Activated CD4-positive, alpha-beta T cell treated with anti-CD3 and anti-CD28 coated beads, Interleukin-2, amount 50 U/mL, for 24 hours (primary cell): ENCODE data around the gene C6orf58.

Experiments
- DNase-seq, 2 donors: peaks; one replicate each; pipeline ENCODE4 v3.0.0-alpha.2; 2020; ENCODE audit warnings: low read depth in 1 of 2, low spot score in 1 of 2

C6orf58 gene

DNA sequence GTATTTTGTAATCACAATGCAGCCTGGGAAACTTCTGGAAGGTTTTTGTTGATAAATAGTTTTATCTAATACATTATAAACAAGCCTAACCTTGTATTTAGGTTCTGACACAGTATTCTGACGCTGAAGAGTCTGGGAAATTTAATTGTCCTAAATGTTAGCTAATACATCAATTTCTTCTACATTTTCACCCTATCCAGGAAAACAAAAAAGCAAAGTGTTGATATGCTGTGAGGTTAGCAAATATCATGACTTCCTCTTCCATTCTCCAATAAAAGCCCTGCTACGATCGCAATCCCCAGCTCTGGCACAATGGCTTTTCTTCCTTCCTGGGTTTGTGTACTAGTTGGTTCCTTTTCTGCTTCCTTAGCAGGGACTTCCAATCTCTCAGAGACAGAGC is at the start of gene C6orf58:
Gene C6orf58 (plus strand): TSS at position 301 of the 400 bp plus-strand sequence. CDS start 12 bp downstream, at position 313.
- no peak for DNase-seq

DNA sequence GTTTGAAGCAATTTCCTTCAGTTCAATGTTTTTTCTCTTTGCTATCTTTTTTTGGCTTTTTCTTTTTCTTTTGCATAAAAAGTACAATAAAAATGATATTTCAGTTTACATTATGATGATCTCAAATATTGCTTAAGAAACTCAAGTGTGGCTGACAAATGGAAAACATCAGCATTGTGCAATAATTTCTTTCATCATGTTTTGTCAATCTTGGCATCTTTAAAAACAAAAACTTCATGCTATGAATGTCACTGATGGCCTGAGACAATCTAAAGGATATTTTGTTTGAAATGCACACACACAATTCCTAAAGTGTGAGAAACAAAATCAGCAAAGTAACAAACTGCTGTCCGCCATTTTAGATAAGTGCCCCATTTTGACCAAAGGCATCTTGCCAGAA is 44.0 kb upstream of the C6orf58 start:
- no peak for DNase-seq

DNA sequence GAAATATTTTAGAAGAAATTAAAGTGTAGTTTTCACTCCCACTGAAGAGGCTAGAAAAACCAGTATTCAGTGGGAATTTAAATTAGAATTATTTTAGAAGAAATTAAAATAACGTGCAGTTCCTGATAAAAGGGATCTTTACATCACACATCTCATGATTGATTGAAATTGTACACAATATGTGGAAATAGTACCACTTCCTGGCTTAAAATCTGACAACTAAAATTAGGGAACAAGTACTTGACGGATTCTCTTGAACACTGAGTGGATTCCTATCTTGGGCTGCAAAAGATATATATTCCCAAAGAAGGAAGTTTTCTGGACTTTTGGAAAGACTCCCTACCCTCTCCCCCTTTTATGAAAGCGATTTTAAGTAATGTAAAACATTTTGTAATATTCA is 43.2 kb upstream of the C6orf58 start:
- DNase-seq: no peak

DNA sequence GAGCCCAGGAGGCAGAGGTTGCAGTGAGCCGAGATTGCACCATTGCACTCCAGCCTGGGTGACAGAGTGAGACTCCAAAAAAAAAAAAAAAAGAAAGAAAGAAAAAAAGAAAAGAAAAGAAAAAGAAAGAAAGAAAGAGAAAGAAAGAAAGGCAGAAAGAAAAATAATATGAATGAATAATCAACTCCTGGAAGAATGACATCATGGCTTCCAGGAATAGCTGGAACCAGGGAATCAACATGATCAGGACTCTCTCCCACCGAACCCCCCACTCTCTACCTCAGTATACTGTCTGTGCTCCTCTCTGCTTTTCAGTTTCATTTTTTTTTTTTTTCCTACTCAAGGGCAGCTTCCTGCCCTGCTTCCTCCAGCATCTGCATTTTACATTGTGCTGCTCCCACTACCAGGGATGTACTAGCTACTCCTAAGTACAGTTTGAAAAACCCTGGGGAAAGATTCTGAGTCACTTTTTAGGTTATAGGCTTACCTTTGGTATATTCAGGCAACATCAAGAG is 38.2 kb upstream of the C6orf58 start:
- DNase-seq: no peak

DNA sequence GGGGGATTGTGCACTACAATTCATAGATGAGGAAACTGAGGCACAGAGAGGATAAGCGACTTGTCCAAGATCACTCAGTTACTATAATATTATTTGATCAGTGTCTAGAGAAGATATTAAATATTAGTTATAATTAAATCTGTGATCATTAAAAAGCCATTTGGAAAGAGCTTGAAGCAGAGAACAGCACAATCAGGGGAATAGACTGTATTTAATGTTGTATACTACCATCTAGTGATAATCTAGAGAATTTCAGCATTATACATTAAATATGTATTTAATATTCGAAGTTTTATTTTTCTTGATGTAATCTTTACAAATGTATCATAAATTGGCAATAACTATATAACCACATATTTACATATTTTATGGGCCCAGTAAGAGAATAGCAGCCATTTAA is 37.7 kb upstream of the C6orf58 start:
- no peak for DNase-seq

DNA sequence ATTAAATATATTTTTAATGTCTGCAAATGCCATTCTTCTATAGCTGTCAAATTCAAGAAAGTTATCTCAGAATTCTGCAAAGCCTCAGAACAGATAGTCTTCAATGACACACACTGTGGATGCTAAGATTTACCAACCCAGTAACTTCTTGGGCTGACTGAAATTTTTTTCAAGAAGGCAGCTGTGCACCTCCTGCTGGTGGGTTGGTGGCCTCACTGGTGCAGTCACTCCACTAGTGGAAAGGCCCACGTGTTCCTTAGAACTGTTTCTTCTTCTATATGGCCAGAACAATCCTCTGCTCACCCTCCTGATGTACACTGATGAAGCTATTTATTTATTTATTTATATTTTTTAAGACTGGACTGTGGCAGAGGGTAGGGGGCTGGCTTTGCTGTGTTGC is 29.8 kb upstream of the C6orf58 start:
- DNase-seq: no peak

DNA sequence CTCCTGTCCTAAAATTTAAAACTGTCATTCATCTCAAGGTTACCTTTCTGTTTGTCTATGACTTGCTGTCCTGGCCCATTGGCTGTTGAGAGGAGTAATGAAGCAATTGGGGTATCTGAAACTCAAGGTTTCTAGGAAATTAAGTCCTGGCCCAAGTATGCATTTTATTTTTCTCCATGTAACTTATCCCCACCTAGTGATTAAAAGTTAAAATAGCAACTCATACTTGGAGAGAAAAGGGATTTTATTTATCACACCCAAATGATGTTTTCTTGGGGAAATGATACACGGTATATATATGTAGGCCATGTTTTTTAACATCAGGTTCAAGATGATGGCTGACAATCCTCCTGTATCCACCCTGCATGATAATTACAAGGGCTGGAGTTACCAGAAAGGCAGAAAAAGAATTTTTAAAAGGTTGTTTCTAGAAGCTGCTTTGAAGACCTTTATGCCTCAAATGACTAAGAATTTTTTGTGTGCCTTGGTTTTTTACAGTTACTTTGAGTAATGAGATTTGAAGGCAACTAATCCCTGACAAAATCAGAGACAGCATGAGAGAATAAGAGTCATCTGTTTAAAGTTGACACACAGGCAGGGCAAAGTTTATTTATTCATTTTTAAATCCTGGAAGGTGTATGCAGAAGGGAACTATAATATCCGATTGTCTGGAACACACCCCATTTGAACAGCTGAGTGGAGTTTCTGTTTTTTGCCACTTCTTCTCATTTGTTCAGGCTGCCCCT is 28.9 kb upstream of the C6orf58 start:
- DNase-seq: no peak

DNA sequence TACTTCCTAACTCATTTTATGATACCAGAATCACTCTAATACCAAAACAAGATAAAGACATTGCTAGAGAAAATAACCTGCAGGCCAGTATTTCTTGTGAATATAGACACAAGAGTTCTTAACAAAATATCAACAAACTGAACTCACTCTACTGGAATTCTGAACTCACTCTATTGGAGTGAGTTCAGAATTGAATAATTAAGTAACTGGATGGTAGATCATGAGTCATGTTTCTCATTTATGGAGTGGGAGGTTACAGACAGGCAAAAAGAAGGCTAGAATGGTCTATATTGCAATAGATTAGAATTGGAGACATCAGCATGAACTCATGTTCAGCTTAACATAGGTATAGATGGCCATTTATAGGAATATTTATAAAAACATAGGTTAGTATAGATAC is 26.6 kb upstream of the C6orf58 start:
- no peak for DNase-seq

DNA sequence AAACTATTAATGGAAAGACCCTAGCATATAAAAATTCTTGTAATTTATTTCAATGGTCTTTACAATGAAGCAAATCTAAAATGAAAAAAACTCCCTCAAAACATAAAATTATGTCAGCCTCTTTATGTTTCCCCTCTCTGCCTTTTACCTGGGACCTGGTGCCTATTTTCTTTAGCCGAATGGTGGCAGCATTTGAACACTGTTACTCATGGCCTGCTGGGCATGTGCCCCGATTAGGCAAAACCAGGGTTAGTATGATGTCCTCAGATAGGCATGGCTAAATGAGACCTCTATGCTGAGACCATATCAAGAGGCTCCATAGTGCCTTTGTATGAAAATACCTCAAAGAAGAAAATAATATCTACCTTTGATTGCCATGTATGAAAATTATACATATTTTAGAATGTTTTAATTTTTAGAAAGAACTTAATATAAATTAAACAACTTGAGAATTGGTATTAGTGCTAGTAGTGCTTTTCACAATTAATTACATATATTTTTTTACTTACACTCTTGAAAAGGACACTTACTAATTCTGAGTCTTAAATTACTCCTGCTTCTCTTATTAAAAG is 22.5 kb upstream of the C6orf58 start:
- no peak for DNase-seq

DNA sequence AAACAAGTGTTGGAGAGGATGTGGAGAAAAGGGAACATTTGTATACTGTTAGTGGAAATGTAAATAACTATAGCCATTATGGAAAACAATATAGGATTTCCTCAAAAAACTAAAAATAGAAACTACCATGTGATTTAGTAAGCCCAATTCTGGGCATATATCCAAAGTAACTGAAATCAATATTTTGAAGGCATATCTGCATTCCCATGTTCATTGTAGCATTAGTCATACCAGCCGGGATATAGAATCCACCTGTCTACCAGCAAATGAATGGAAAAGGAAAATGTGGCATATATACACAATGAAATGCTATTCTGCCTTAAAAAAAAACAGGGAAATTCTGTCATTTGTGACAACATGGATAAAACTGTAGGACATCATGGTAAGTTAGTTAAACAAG is 15.3 kb upstream of the C6orf58 start:
- no peak for DNase-seq

DNA sequence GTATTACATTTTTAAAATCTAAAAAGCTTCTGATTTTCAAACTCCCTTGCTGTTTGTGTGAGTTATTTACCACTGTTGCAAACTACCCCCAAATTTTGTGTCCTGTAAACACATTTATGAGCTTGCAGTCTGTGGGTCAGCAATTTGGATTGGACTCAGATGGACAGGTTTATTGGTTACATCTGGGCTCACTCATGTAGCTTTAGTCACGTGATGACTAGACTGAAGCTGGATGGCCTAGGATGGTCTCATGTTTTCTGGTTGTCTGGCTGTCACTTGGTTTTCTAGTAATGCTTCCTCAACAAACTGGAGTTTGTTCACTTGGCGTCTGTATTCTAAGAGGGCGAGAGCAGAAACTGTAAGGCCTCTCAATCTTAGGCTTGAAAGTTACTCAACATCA is 12.2 kb upstream of the C6orf58 start:
- no peak for DNase-seq

DNA sequence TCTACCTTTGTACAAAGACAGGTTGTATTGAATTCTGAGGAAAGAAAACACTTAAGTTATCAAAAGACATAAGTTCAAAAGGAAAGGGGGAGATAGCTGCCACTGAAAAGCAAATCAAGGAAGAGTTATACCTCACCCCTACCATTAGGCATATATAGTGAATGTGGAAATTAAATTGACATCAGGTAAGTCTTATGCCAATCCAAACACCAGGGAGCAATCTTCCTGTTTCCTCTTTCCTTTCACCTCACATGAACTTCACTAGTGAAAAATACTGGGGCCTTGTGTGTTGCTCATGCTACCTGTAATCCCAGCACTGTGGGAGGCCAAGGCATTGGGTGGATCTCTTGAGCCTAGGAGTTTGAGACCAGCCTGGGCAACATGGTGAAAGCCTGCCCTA is 10.9 kb upstream of the C6orf58 start:
- no peak for DNase-seq

DNA sequence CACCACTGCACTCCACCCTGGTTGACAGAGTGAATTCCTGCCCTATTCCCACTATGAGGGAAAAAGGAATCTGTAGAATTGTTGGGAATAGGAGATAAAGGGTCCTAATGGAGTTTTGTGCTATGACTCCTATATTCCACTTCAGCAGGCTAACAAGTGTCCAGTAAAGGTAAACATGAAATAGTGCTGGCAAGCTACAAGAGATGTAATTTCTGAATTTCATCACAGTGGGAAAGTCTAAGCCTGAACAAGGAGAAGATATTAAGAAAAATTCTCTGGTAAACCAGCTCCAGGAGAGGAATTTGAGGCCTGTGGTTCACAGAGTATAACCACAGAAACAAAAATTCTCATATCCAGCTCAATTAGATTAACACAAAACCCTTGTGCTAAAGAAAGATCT is 10.3 kb upstream of the C6orf58 start:
- no peak for DNase-seq

DNA sequence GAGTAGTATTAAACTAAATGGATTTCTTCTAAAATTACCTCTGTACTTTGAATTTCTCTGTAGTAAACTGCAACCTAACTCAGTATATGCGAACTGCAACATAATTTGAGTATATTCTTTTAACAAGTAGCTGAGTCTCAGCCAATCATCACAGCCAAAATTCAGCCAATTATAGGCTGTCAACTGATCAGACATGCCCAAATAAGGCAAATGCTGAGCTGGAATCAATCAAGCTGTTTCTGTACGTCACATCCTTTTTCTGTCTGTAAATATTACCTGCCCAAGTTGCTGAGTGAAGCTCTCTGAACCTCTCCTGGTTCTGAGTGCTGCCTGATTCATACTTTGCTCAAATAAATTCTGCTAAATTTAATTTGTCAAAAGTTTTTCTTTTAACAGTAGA is 9.5 kb upstream of the C6orf58 start:
- DNase-seq: no peak

DNA sequence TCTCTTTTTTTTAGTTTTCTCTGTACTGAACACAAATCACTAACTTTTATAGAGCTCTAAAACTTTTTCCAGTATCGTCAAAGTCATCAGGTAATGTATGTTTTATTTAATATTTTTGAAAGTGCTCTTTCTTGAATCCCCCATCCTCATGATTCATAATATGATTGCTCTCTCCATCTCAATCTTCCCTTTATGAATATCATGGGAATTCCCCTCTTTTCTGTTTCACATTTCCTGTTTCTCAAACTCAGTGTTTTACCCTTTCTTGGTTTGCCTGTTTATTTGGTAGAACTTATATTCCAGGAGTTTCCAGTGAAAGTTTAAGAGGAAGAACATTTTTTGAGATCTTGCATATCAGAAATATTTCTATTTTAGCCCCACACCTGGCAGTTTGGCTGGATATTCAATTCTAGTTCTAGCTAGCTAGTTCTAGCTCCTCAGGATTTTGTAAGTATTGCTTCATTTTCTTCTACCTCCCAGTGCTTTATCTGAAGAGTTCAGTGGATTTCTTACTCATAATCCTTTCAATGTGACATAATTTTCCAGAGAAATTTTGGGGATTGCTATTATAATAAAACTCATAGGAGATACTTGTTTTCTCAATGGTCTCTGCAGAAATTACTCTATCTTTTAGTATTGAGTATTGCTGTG is 6.1 kb upstream of the C6orf58 start:
- no peak for DNase-seq

DNA sequence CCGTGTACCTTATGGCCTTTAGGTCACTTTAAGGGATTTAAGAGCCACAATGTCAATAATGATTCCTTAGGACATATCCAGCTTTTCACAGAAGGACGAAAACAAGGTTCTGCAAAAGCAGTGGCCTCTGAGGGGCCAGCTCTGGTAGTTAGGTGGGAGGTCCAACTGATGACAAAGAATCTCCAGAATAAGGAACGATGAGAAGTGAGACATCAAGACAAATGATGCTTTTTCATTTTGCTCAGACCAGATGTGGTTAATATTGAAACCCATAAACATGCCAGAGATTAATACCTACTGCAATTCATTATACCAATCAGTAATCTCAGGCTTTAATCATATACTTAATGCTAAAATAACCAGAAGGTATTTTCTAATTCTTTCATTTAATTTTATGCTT is 1.9 kb downstream of the C6orf58 start:
- no peak for DNase-seq

DNA sequence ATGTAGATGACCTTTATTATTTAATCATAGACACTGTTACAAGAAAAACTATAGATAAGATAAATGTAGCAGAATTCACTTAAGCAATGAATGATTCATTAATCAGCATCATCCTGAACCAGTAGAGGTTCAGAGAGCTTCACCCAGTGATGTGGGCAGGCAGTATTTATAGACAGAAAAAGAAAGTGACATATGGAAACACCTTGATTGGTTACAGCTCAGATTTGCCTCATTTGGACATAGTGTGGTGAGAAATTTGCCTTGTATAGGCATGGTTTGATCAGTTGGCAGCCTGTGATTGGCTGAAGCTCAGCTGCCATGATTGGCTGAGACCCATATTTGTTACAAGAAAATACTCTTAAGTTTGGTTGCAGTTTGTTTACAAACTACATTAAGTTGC is 4.6 kb downstream of the C6orf58 start:
- DNase-seq: no peak

DNA sequence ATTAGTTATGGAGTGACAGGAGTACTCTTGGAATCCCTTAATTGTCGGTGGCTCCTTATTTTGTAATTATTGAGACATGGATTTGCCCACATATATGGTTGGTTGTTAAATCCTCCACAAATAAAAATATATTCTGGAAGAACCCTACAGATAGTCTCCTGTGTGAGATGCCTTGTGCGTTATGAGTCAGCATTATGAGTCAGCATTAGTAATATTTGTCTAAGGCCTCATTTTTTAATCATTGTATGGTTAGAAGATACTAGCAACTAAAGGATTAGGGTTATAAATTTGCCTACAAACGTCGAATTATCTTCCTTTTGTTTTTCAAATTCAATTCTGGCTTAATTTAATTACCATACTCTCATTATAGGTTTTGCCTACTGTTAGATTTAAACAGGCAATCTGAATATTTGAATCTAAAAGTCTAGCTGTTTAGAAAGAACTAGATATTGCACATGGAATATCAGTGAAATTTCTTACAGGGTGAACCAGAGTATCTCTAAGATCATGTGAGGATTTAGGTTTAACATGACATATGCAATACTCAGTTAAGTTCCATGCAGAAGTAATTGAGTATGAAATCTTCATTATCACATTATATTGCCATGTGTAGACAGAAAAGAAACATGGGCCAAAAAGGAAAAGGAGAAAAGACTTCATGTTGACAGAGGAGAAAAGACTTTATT is 5.9 kb downstream of the C6orf58 start:
- DNase-seq: no peak

DNA sequence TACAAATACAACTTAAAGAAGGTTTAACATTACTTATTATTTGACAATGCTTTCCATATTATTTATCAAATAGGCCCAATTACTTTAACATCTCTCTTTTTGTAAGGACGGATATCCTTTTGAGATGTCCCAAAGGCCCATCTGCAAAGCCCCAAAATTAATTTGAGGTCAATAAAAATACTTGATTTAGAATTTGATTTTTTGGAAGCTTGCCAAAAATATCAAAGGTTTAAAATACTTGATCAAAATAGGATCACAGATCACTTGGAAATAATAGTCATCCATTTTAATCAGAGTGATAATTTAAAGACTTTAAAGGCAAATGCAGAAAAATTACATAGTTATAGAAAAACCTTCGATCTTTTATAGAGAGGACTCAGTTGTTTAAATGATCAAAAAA is 8.1 kb downstream of the C6orf58 start:
- DNase-seq: no peak

DNA sequence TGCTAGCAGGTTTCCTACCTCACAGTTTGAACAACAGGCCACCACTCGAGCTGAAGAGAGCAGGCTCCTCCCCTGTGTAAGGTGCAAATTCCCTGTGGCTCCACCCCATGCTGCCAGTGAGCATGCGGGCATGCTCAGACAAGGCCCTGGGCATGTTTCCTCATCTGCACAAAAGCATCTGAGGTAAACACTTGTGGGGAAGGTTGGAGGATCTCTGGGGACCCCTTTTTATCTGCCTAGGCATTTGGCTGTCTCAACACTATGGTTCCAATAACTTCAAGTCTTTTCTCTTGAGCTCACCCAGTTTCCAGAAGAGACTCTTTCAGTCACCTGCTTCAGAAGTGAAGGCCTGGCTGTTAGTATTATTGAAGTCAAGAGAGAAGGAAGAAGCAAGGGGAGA is 9.4 kb downstream of the C6orf58 start:
- no peak for DNase-seq

DNA sequence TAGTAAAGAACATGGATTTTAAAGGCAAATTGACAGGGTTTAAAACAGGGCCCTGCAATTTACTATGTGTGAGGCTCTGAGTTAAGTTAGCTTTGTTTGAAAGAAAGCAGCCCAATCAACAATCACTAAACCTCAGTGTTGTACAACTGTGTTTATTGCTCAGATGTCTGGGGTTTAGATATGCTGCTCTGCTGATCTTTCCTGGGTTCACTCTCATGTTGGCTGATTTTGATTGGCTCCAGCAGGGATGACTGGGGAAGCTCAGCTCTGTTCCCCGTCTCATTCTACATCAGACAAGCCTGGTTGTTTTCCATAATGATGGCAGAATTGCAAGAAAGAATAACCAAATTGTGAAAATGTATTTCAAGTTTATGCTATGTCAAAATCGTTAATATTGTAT is 10.9 kb downstream of the C6orf58 start:
- no peak for DNase-seq

DNA sequence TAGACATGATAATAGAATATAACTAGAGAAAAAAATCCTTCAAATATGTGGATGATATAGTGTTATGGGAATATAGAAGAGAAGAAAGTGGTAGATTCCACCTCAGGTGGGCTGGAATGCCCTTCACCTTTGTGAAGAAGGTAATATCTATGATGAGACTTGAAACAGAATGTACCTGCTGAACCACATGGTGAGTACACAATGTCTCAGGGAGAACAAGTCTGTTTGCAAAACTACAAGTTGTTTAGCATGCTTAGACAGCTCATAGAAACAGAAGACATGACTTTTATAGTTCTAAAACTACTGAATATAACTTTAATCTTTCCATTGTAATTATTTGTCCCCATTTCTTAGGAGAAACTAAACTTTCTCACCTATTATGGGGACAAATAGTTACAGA is 12.2 kb downstream of the C6orf58 start:
- no peak for DNase-seq
